Ishikawa (cell line): Measurements from ENCODE around the gene SUPT6H.

ENCODE experiments used
- FOXM1 ChIP-seq: IDR thresholded peaks from 2 replicates; pipeline ENCODE4 v1.6.1; 2012; ENCODE audit warnings: low read depth, borderline replicate concordance
- TF ChIP-seq, protein P1 (sequence below): IDR thresholded peaks from 2 replicates; pipeline ENCODE4 v1.6.1; 2012

- no peak for TF ChIP-seq FOXM1
- TF ChIP-seq, protein P1, sequence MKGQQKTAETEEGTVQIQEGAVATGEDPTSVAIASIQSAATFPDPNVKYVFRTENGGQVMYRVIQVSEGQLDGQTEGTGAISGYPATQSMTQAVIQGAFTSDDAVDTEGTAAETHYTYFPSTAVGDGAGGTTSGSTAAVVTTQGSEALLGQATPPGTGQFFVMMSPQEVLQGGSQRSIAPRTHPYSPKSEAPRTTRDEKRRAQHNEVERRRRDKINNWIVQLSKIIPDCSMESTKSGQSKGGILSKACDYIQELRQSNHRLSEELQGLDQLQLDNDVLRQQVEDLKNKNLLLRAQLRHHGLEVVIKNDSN = no peak
Measured at GRCh38 chr17:28622186-28622585, 39.8 kb upstream of the SUPT6H start.
